ENCODE results near the gene ZNF737. TPM values are rescaled to one million over a fixed set of nuclear protein-coding genes. Genes with fewer than 3 reads are reported as not detected.

Gene ZNF737
- polyA plus RNA-seq, 1 donor (not counting 4 experiments of a cell fraction or from before 2014, with no cell fraction given), result 4.8 TPM

- no peak for FAIRE-seq
- no peaks in the 10 kb centered on the region for H3K27me3 ChIP-seq (ENCODE audit: control insufficient read depth, extremely low read depth, insufficient read depth, low read length)
- dilution Hi-C loops (cut with MboI; ENCODE audit: extremely low pct_ligation_motif_present, low sequenced_read_pairs), result no loop called here
Measured at GRCh38 chr19:20513189-20513904, 52.2 kb downstream of the ZNF737 start.

DNA sequence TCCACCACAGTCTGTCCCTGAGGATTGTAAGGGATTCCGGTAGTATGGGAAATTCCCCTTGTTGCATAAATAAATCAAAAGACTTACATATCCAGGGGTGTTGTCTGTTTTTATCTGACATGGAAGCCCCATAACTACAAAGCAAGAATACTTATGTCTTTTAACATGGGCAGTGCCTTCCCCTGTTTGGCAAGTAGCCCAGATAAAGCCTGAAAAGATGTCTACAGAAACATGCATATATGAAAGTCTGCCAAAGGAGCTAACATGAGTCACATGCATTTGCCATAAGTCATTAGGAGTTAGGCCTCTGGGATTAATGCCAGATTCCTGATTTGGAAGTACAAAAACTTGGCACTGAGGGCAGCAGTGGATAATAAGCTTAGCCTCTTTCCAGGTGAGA is 62.1 kb downstream of the ZNF737 start:
- H3K79me2 ChIP-seq (ENCODE audit: control insufficient read depth, insufficient read depth, low read length), result no peaks in the 10 kb centered on the region
- no peaks in the 10 kb centered on the region for H4K20me1 ChIP-seq (ENCODE audit: control insufficient read depth, extremely low read depth, insufficient read depth, low read length)
- dilution Hi-C loops (cut with MboI; ENCODE audit: extremely low pct_ligation_motif_present, low sequenced_read_pairs), result no loop called here
- TF ChIP-seq CTCF (optimal IDR thresholded peaks at IDR 0.05 in 1 of 3, IDR thresholded peaks at IDR 0.05 in 1 of 3, conservative IDR thresholded peaks at IDR 0.05 in 1 of 3; ENCODE audit: extremely low read depth in 1 of 3, insufficient read depth in 2 of 3, low read length in 3 of 3), result no peak
- no peak for TF ChIP-seq EZH2 (IDR thresholded peaks at IDR 0.05; ENCODE audit: low read length)
- no peaks in the 10 kb centered on the region for H3K36me3 ChIP-seq (ENCODE audit: control insufficient read depth in 2 of 2, extremely low read depth in 1 of 2, insufficient read depth in 2 of 2, low read length in 2 of 2)
- no peak for FAIRE-seq
- no peak overlapping the region for H3K27ac ChIP-seq (ENCODE audit: control insufficient read depth, insufficient read depth, low read length)
- H3K27me3 ChIP-seq (ENCODE audit: control insufficient read depth, extremely low read depth, insufficient read depth, low read length), result no peaks in the 10 kb centered on the region
- no peaks in the 10 kb centered on the region for H3K4me1 ChIP-seq (ENCODE audit: control insufficient read depth, extremely low read depth, insufficient read depth, low read length)
- H3K4me3 ChIP-seq (ENCODE audit: control insufficient read depth in 2 of 3, extremely low read depth in 1 of 3, insufficient read depth in 2 of 3, low read depth in 1 of 3, low read length in 3 of 3), result no peak overlapping the region
- H2AFZ ChIP-seq (ENCODE audit: control insufficient read depth, low read length), result no peak overlapping the region
- peaks cover 4% of the 10 kb centered on the region for H3K9me3 ChIP-seq (ENCODE audit: control insufficient read depth, low read depth, low read length)
- no peak overlapping the region for H3K4me2 ChIP-seq (ENCODE audit: control insufficient read depth, extremely low read depth, insufficient read depth, low read depth, low read length)
- H3K9me1 ChIP-seq (ENCODE audit: control insufficient read depth, extremely low read depth, insufficient read depth, low read length), result no peaks in the 10 kb centered on the region
- DNase-seq (ENCODE audit: low read depth, low spot score), result no peak
- no peak overlapping the region for H3K9ac ChIP-seq (ENCODE audit: control insufficient read depth, extremely low read depth, insufficient read depth, low read length)

More at GRCh38 chr19:20513189-20513904, 52.2 kb downstream of the ZNF737 start:
- Histone ChIP-seq H4K20me1 (ENCODE audit: control insufficient read depth, extremely low read depth, insufficient read depth, low read length) (no peaks in the 10 kb centered on the region), H3K9ac (ENCODE audit: control insufficient read depth, extremely low read depth, insufficient read depth, low read length) (no peak overlapping the region), H3K4me2 (ENCODE audit: control insufficient read depth, extremely low read depth, insufficient read depth, low read depth, low read length) (no peak overlapping the region), H3K27ac (ENCODE audit: control insufficient read depth, insufficient read depth, low read length) (no peak overlapping the region), H3K9me1 (ENCODE audit: control insufficient read depth, extremely low read depth, insufficient read depth, low read length) (no peaks in the 10 kb centered on the region), H3K4me3 (ENCODE audit: control insufficient read depth in 2 of 3, extremely low read depth in 1 of 3, insufficient read depth in 2 of 3, low read depth in 1 of 3, low read length in 3 of 3) (no peak overlapping the region), H3K79me2 (ENCODE audit: control insufficient read depth, insufficient read depth, low read length) (no peaks in the 10 kb centered on the region), H3K36me3 (ENCODE audit: control insufficient read depth in 2 of 2, extremely low read depth in 1 of 2, insufficient read depth in 2 of 2, low read length in 2 of 2) (no peaks in the 10 kb centered on the region), H3K4me1 (ENCODE audit: control insufficient read depth, extremely low read depth, insufficient read depth, low read length) (no peaks in the 10 kb centered on the region), H3K9me3 (ENCODE audit: control insufficient read depth, low read depth, low read length) (peaks cover 4% of the 10 kb centered on the region), H2AFZ (ENCODE audit: control insufficient read depth, low read length) (no peak overlapping the region)
- TF ChIP-seq CTCF (optimal IDR thresholded peaks at IDR 0.05 in 1 of 3, IDR thresholded peaks at IDR 0.05 in 1 of 3, conservative IDR thresholded peaks at IDR 0.05 in 1 of 3; ENCODE audit: extremely low read depth in 1 of 3, insufficient read depth in 2 of 3, low read length in 3 of 3), result no peak
- TF ChIP-seq EZH2 (IDR thresholded peaks at IDR 0.05; ENCODE audit: low read length), result no peak
- no peak for DNase-seq (ENCODE audit: low read depth, low spot score)

Other genes with a start within 250 kb of the ZNF737 start
- gene ZNF626, start 95.8 kb upstream of the ZNF737 start, polyA plus RNA-seq, result 5.0 to 7.8 TPM (median 7.6 TPM) in 3 replicates
- gene ZNF66, start 210.5 kb upstream of the ZNF737 start, polyA plus RNA-seq, result 2.7 to 3.5 TPM (median 3.4 TPM) in 3 replicates